Medulla oblongata (tissue), 1 donor: ENCODE results near the gene HOXB6.

Experiments used
- DNase-seq: peaks from one replicate; pipeline ENCODE4 v3.0.0-alpha.2; 2015; ENCODE audit errors: extremely low spot score

Gene HOXB6

DNA sequence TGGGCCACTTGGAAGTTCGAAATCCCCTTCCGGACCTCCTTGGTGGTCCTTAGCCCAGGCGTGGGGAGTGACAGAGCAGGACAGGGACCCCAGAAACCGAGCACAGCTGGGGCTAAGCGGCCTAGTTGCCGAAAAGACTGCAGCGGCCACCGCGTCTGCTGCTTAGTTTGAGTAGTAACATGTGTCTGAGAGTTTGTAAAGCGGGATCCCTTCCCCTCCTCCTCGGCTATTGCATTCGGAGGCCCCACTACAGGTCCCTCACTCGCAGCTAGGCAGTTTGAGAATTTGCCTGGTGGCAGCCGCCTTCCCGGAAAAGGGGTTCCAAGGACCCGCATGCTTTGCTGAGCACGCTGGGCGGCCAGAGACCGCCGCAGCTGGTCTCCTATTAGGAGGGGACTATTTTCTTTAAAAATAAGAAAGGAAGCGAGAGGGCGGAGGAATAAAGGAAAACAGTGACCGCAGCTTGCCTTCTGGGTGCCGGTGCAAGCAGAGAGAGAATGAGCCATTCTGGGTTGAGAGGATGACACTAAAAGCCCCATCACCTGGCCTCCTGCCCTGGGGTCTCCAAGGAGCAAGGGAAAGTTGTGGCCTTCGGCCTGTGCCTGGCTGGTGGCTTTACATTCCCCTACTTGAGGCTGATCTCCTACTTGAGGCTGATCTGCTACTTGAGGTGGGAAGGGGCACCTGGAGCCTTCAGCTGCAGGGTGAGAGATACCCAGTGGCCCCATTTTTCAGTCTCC, 10.1 kb downstream of the HOXB6 start:
- DNase-seq: no peak

DNA sequence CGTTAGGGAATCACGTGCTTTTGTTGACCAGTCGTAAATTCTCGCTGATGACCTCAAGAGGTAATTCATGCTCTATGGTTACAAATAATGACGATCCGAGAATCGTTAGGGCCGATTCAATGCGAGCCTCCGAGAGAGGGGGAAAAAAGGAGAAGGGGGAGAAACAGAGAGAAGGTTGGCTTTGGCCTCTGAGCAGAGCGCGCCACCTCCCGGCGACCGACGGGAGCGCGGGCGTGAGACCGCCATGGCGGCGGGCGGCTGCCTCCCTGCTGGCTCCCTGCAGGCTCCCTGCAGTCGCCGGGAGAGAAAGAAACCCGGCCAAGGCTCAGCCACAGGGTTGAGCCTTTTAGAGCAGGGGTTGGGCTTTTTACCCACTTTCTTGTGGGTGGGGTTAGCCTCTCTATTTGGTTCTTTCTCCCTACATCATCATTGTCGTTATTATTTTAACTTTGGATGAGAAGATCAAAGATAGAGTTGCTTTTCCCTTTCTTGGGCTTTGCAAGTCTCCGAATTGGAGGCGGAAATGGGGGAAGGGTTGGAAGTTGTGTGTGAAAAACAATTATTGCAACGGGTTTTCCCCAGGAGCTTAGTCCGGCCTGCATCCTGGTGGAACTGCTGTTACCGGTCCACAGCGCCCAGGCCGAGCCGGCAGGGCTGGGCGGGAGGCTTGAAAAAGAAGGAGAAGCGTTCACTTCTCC, 10.8 kb downstream of the HOXB6 start:
- DNase-seq: peak; percentile 85

DNA sequence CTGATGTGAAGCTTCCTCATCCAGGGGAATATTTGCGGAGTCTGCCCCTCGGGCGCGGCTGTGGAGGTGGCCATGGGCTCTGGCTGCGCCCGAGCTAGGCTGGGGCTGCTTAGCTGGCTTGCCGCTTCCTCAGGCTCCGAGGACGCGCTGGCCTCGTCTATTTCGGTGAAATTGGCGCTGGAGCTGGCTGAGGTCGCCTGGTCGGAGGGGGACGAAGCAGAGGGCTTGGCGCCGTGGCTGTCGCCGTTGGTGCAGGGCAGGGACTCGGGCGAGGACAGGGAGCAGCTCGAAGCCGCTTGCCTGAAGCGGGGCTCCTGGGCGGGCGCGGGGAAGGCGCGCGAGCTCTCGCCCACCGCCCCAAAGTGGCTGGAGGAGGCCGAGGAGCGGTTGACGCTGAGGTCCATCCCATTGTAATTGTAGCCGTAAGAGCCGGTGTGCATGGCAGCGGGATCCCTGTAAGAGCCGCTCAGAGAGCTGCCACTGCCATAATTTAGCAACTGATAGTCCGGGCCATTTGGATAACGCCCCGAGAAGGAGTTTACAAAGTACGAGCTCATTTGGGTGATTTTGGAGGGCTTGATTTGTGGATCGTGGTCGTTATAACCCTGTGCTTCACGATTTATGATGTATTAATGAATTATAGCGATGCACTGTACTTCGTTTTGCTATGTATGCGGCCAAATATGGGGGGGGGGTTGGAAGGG, 11.5 kb downstream of the HOXB6 start, which contains the start of gene HOXB5:
HOXB5 (minus strand) TSS at position 654 of the 704 bp plus-strand sequence; CDS start at position 557, 97 bp downstream.
- DNase-seq: no peak

DNA sequence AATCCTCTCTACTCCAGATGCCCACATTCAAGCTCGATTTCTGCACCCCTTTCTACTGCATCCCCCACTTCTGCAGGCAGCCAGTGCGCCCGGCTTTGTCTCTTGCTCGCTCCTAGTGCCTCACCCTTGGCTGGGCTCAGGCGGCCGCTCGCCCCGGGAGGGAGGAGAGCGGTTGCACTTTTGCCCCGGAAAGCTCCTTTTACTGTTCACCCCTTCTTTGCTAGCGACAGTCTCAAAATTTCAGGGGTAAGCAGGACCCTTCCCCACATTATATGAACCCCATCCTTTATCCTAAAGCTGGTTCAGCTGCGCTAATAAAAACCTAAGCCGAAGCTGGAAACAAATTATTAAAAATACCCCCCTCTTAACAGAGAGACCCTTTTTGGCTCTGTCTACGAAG, 12.2 kb downstream of the HOXB6 start:
- no peak for DNase-seq

DNA sequence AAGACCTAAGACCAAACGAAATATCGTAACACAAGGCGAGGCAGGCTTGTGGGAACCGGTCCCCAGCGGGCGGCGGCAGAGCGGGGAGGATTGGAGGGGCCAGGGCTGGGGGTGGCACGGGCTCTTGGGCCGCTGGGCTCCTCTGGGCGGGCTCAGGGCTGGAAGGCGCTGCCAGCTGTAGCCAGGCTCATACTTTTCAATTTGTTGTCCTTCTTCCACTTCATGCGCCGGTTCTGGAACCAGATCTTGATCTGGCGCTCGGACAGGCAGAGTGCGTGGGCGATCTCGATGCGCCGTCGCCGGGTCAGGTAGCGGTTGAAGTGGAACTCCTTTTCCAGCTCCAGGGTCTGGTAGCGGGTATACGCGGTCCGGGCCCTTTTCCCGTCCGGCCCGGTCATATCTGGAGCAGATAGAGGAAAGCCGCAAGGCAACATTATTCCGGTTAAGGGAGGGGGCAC, 12.7 kb downstream of the HOXB6 start:
- DNase-seq: no peak

DNA sequence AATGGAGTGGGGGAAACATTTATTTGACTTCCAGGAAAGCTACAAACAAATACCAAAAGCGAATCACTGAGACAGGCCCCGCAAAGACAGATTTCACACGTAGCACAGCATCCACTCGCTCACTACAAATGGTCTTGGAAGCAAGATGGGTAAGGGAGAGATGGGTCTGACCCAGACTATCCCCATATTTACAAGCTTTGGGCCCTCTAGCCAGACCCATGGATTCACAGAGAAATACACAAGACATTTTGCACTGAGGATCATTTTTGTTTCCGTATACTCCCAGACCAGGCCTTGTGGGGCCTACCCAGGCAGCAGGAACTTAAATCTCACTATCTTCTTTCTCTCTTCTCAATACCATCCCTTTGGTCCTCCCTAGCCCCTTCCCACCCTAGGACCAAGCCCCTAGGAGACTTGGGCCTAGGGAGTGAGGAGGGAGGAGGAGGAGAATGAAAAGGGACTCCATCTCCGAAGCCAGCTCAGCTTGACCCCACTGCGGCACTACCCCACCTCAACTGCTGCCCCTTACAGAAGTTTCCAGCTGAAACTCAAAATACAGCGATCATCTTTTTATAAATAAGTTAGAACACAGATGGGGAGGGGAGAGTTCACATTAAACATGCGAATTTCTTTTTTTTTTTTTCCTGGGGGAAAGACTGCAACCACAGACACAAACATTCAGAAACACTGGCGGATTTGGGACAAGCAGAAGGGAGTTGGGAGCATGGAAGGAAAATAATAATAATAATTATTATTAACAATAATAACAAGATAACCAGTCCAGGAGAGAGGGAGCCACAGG, 13.3 kb downstream of the HOXB6 start:
- DNase-seq: no peak

DNA sequence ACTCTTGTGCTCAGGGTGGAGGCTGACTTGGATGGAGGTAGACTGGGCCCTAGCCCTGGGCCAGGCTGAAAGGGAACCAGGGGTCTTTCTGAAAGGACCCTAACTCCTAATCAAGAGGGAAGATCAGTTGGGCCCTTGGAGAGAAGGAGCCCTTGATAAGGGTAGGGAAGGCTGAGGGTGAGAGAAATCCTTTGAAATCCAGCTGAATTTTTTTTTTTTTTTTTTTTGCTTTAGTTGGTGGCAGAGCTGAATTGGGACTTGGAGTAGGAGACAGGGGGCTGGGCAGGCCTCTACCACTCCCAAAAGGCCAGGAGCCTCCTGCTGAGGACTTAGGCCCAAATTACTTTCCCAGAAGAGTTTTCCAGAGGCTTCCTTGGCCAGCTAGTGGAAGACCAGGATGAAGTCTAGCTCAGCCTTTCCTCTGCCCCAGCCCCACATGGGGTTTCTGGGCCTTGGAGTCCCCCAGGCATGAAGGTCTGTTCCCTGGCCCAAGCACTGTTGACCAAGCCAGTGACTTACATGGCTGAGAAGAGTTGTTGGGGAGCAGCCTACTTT, 14.1 kb downstream of the HOXB6 start:
- no peak for DNase-seq

DNA sequence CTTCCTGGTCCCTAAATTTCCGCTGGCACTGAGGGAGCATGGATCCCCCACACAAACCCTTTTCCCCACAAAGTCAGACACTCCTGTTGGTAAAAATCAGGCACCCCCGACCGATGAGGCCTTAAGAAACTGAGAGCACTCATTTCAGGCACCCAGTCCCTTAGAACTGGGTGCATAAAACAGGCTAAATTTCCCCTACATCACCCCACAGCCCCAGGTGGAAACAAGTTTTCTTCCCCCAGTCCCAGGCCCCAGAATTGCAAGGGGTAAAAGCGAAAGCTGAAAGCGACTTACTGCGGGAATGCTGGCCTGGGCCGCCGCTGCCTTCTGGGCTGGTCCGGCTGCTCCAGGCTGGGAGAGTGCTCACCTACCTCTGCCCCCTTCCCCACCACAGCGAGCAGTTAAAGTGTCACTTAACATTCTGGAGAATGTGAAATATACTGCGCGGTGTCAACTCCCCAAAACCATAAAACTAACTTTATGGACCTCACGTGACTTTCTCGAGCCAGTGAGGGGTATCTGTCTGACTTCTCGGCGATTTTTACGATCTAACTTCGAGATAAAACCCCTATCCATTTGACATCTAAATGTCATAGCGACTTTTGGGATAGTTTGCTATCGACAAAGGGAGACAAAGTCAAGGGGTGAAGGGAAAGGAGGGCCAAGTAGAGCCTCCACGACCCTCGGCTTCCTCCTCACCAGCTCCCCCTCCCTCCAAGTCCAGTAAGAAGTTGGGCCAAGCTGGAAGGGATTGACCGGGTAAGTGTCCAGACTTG, 14.8 kb downstream of the HOXB6 start, which contains the start of gene HOXB3:
HOXB3 (minus strand) TSS at position 411 of the 776 bp plus-strand sequence. CDS start 37,767 bp downstream, outside the sequence.
- DNase-seq: no peak

DNA sequence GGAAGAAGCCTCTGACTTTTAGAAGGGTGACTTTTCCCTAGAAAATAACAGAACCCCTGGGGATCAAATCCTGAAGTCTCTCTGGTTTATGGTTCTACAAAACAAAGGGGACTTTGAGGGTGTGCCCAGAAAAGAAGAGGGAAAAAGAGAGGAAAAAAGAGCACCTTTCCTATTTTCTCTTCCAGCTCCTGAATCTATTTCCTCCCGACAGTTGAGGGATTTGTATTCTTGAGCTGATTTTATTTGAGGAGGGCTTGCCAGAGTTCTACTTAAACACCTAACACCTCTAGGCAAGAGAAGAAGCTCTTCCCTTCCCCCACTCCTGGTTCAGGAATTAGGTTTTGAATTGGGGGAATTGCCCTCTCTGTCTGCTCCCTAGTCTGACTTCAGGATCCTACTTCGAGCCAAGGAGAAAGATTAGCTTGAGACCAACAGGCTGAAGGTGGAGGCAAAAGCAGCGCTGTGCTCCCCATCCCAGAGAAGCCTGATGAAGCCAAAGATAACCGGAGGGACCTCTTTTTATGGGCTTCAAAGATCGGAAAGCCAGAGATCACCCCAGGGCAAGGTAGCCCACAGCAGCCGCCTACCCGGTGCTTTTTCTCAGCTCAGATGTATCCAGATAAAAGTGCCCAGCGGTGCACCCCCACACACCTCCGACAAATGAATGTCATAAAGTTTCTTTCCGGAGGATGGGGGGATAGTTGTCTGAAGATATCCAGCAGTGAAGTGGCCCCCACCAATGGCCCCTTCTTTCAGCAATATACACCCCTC, 15.5 kb downstream of the HOXB6 start:
- DNase-seq: no peak

DNA sequence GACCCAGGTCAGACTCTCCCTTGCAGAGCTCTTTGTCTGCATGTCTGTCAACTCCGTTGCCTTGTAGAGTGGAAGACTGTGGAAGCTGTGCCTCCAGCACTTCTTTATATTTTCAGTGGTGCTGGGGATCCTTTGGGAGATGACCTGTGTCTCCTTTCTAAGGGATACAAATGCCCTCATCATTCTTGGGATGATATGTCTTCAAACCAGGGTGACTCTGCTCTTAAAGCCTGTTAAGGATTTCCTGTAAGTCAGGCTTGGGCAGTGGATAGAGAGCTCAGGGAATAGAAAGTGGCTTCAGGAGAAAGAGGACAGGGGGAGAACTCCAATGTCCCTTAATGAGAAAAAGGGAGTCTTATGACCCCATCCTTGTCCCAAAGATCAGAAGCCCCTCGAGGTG, 16.3 kb downstream of the HOXB6 start:
- no peak for DNase-seq

DNA sequence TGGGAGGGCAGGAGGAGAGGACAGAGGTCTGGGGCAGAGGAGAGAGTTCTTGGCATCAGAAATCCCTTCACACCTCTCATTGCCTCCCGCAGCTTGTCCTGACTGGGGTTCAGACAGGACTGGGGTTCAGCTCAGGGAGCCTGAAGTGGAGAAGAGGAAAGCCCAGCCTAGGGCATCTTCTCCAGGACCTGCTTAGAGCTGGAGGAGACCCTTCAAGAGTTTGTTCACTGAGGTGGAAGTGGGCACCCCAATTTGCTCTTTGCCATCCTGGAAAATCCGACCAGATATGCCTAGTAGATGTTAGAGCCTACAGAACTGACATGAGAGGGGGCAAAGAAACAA, 16.7 kb downstream of the HOXB6 start:
- DNase-seq: no peak

DNA sequence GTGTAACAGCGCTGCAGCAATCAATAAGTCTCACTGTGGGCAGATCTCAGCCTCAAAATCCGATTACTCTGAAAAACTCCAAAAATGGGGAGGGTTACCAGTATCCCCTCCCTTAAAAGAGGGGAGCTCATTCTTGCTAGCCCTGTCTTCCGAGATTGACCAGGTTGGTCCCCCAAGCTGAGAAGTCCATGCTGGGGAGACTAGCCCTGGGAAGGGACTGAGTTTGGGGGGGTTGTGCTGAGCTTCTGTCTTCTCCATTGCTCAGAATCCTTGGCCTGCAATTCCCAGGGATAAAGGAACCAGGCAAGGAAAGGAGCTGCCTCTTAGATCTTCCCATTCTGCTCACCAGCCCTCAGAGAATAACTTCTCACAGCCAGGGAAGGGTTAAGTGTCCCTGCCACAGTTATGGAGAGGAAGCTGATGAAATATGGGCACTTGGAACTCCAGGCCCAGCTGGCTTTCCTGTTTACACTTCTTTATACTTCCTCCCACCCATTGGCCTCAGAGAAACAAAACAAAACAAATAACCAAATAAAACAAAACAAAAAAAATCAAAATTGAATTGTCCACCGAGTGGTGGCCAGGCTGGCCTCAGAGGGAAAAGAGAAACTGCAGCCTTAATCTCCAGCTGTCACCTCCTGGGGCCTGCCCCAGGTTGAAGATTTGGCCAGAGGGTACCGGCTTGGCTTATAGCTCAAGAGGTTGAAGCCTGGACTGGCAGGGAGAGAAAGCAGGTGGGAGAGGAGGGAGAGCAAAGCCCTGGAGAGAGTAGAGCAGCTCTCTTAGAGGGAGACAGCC, 17.3 kb downstream of the HOXB6 start:
- DNase-seq: no peak

DNA sequence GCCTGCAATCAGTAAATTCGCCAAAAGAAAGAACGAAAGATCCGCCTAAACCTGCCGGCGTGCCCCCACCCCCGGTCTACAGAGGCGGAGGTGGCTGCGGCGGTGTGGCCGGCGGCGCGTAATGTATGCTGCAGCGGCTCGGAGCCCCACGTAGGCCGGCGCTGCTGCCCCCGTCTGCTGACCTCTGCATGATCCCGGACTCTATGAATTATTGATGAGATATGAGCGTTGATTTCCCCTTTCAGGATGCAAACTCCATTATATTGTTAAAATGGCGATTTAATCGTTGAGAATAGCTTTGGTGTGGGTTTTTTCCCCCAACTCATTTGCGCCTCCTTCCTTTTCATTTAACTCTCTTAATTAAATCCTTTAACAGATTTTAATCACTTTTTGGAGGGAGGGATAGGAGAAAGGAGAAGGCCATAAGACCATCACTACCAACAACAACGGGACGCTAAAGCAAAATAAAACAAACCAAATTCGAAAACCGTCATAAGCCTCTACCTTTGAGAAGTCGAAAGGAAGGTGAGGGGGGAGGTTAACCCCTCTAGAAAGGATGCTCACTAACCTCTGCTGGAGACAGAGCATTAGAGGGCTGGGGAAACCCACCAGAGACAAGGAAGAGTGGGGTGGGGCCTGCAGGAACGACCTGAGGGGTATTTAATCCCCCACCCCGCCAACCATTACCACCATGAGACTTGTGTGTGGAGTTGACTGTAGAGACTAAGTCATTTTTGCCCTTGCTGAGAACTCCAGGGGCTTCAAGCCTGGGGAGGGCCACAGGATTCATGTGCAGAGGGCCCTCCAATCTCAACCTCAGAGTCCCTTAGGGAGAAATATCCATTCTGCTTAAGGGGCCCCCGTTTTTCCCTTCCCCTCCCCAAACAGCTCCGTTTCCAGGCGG, 18.2 kb downstream of the HOXB6 start:
- no peak for DNase-seq

DNA sequence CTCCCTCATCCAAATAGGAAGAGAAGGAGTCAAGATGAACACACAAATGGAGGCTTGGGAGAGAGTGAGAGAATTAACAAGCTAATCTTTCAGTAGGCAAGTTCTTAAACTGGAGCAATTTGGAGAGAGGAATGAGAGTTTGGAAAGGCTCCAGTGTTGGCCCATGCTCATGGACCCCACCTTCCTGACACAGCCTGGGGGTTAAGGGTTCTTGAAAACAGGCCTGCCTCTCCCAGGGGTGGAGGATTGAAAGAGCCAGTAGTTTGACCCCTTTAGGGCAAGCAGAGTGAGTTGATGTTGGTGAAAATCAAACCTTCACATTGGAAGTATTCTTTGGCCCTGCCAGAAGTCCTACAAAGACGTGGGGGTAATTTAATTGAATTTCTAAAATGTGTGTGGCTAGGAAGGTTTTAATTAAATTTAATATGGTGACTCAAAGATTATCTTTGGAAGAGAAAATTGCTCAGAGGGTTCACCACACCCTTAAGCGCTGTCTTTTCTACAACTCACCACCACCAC, 20.5 kb downstream of the HOXB6 start:
- DNase-seq: no peak

DNA sequence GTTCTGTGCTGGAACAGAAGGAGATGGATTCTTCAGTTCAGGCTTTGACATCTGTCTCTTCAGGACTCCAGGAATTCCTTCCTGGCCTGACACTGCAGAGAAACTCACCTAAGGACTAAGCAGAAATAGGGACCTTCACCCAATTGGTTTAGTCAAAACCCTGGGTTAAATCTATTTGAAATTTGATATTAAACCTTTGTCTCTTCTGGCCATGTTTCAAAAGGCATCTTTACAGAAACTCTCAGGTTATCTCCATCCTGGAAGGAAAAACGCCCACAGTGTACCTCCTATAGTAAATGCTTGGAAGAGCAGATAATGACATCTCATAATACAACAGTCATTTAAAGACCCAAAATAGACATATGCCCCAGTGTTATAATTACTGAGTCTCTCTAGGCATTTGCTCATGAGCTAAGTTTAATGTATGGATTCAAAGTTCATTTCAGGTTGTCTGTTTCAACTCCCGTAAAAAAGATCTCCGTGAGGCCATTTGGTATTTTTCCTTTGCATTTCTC, 21.0 kb downstream of the HOXB6 start:
- DNase-seq: no peak

DNA sequence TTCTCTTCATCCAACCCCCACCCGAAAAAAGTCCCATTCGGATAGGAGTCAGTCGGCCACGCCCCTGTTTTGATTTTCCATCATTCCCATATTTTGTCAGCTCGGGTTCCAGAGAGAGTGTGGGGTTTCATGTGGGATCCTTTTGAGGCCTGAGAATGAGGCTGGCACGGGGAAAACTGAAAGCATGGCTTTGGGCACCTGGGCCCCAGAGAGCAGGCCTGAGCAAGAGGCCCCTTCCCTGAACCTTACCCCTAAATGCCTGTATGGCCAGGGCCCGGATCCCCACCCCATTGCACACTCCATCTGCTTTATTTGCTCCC, 22.1 kb downstream of the HOXB6 start:
- DNase-seq: no peak

DNA sequence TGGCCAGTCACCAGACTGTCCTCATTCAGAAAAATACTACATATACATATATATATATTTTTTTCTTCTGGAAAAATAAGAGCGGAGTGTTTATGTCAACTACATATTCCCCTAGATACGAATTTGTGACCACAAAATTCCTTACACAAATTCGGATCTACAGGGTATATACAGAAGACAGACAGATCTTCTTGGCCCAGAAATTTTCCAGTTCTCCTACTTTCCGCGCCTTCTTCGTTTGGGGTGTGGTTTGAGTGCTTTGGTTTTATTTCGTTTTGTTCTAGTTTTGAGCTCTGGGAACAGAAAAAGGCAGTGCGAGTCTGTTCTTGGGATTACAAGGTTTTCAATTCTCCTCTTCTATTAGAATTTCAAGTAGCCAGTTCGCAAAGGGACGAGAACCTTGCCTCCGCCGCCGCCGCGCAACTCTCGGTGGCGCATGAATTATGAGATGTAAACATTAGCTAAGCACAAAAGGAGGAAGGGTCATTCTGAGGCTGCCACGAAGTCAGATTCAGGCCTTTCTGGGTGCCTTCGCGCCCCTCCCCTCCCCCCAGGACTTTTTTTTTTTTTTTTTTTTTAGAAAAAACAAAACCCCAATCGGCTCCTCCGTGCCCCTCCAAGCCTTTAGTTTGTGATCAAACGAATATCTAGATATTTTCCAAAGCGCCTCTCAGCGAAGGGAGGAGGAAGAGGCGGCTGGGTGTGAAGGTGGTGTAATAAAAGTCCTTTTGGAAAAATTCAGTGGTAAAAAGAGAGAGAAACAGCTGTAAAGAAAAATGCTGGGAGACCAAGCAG, 24.8 kb downstream of the HOXB6 start:
- no peak for DNase-seq
